ENCODE data around the gene TMEM218.
A peak's percentile ranks its signal among the peaks of the same experiment; 100 is the strongest.

TMEM218 gene

GRCh38 chr11:125070699-125071254 is 40.6 kb downstream of the TMEM218 start:
- no peak for DNase-seq (ENCODE audit: low read depth)
- no peak overlapping the region for H3K4me3 ChIP-seq (ENCODE audit: control insufficient read depth, low read depth, low read length)
- no peak for TF ChIP-seq CTCF (IDR thresholded peaks at IDR 0.05; ENCODE audit: control insufficient read depth, insufficient read depth, low read depth, low read length, missing control alignments)

GRCh38 chr11:125069796-125070195 is 41.6 kb downstream of the TMEM218 start:
- no peak for TF ChIP-seq CTCF (IDR thresholded peaks at IDR 0.05; ENCODE audit: control insufficient read depth, insufficient read depth, low read depth, low read length, missing control alignments)
- no peak overlapping the region for H3K4me3 ChIP-seq (ENCODE audit: control insufficient read depth, low read depth, low read length)
- no peak for DNase-seq (ENCODE audit: low read depth)

GRCh38 chr11:125069008-125069407 is 42.4 kb downstream of the TMEM218 start:
- TF ChIP-seq CTCF (IDR thresholded peaks at IDR 0.05; ENCODE audit: control insufficient read depth, insufficient read depth, low read depth, low read length, missing control alignments): no peak
- no peak overlapping the region for H3K4me3 ChIP-seq (ENCODE audit: control insufficient read depth, low read depth, low read length)
- DNase-seq (ENCODE audit: low read depth): no peak

GRCh38 chr11:125068368-125068767 is 43.1 kb downstream of the TMEM218 start:
- no peak for DNase-seq (ENCODE audit: low read depth)
- no peak overlapping the region for H3K4me3 ChIP-seq (ENCODE audit: control insufficient read depth, low read depth, low read length)
- TF ChIP-seq CTCF (IDR thresholded peaks at IDR 0.05; ENCODE audit: control insufficient read depth, insufficient read depth, low read depth, low read length, missing control alignments): no peak

GRCh38 chr11:125064070-125064469 is 47.4 kb downstream of the TMEM218 start:
- TF ChIP-seq CTCF (IDR thresholded peaks at IDR 0.05; ENCODE audit: control insufficient read depth, insufficient read depth, low read depth, low read length, missing control alignments): no peak
- no peak for DNase-seq (ENCODE audit: low read depth)
- peak overlapping the region; percentile 67; the same call in 1 of the 2 replicates for H3K4me3 ChIP-seq (ENCODE audit: control insufficient read depth, low read depth, low read length)

GRCh38 chr11:125063429-125064043 is 47.9 kb downstream of the TMEM218 start:
- DNase-seq (ENCODE audit: low read depth): no peak
- H3K4me3 ChIP-seq (ENCODE audit: control insufficient read depth, low read depth, low read length): peak overlapping the region; percentile 67

More at GRCh38 chr11:125063429-125064043, 47.9 kb downstream of the TMEM218 start:
- no peak for TF ChIP-seq CTCF (IDR thresholded peaks at IDR 0.05; ENCODE audit: control insufficient read depth, insufficient read depth, low read depth, low read length, missing control alignments)

Data from AG09309 (cell line).